DND-41 (cell line): Measurements from ENCODE around the gene MSL1.

ENCODE experiments used
- ATAC-seq: fragments of 200-7000 bp; cut with Tn5 transposase; 3 replicates; pipeline ENCODE4 v1.9.1; 2021; ENCODE audit warnings: low read depth; ENCODE audit not compliant: insufficient read depth
- DNase-seq: peaks from one replicate; pipeline ENCODE4 v3.0.0-alpha.2; 2020
- H2AFZ ChIP-seq: 2 replicates; pipeline ENCODE4 v1.6.0; 2012; ENCODE audit warnings: low read depth, low read length
- H3K27ac ChIP-seq: 2 replicates; pipeline ENCODE4 v1.5.1; 2012; ENCODE audit warnings: low read length, inconsistent platforms
- H3K27me3 ChIP-seq: fragments of 200-600 bp; sonication (generic); 2 replicates; pipeline ENCODE4 v1.6.0; 2012; ENCODE audit warnings: low read length, mild to moderate bottlenecking, inconsistent platforms; ENCODE audit not compliant: insufficient read depth, poor library complexity
- H3K36me3 ChIP-seq: 2 replicates; pipeline ENCODE4 v1.5.1; 2012; ENCODE audit warnings: low read length, inconsistent platforms; ENCODE audit not compliant: insufficient read depth
- H3K4me1 ChIP-seq: 2 replicates; pipeline ENCODE4 v1.5.1; 2012; ENCODE audit warnings: mild to moderate bottlenecking, low read length; ENCODE audit not compliant: insufficient read depth
- H3K4me2 ChIP-seq: 2 replicates; pipeline ENCODE4 v1.6.0; 2012; ENCODE audit warnings: mild to moderate bottlenecking, moderate library complexity, low read length, inconsistent platforms; ENCODE audit not compliant: insufficient read depth
- H3K4me3 ChIP-seq, 2 experiments: fragments of 200-600 bp in 1 of 2; shearing (Covaris generic) in 1 of 2; 2 replicates each; pipeline ENCODE4 v1.5.1; 2012 to 2016; ENCODE audit warnings: inconsistent platforms in 2 of 2, low read length in 2 of 2, mild to moderate bottlenecking in 2 of 2, low read depth in 1 of 2, moderate library complexity in 1 of 2
- H3K79me2 ChIP-seq: 2 replicates; pipeline ENCODE4 v1.6.0; 2012; ENCODE audit warnings: low read length, inconsistent platforms; ENCODE audit not compliant: insufficient read depth
- H3K9ac ChIP-seq: 2 replicates; pipeline ENCODE4 v1.6.0; 2012; ENCODE audit warnings: low read depth, mild to moderate bottlenecking, inconsistent platforms, low read length, moderate library complexity
- H3K9me3 ChIP-seq: 2 replicates; pipeline ENCODE4 v1.5.1; 2012; ENCODE audit warnings: low read length, moderate library complexity, mild to moderate bottlenecking, inconsistent platforms; ENCODE audit not compliant: insufficient read depth, severe bottlenecking
- H4K20me1 ChIP-seq: 2 replicates; pipeline ENCODE4 v1.6.0; 2012; ENCODE audit warnings: low read length; ENCODE audit not compliant: insufficient read depth
- EZH2 ChIP-seq: IDR thresholded peaks from 3 replicates; pipeline ENCODE4 v1.6.1; 2012; ENCODE audit warnings: borderline replicate concordance, low read depth, mild to moderate bottlenecking, moderate library complexity, low read length, inconsistent platforms; ENCODE audit not compliant: severe bottlenecking
- TF ChIP-seq, protein P1 (sequence below): IDR thresholded peaks from 2 replicates; pipeline ENCODE4 v1.5.1; 2012; ENCODE audit warnings: borderline replicate concordance, low read length, moderate library complexity, mild to moderate bottlenecking; ENCODE audit not compliant: poor library complexity, severe bottlenecking; ENCODE audit errors: extremely low read depth

Gene MSL1

DNA sequence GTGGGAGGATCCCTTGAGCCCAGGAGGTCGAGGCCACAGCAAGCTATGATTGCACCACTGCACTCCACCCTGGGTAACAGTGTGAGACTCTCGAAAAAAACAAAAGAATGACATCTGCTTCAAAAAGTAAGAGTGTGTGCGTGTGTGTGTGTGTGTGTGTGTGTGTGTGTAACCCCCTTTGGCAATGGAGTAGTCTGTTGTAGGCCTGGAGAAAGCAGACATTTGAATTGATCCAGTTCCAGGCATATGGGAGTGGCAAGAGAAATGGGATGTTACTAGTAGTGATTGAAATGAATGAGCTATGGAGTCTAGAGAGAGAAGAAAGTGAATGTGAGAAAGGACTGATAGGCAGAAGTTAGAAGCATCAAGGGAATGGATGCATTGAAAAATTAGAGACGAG, 28.5 kb downstream of the MSL1 start:
- H3K4me1 ChIP-seq, result 0 out of 2 replicates have a peak, but pooled peaks cover 7% of the 10 kb centered on the region
- H3K4me3 ChIP-seq, result no peak overlapping the region
- TF ChIP-seq EZH2, result no peak
- TF ChIP-seq, protein P1, sequence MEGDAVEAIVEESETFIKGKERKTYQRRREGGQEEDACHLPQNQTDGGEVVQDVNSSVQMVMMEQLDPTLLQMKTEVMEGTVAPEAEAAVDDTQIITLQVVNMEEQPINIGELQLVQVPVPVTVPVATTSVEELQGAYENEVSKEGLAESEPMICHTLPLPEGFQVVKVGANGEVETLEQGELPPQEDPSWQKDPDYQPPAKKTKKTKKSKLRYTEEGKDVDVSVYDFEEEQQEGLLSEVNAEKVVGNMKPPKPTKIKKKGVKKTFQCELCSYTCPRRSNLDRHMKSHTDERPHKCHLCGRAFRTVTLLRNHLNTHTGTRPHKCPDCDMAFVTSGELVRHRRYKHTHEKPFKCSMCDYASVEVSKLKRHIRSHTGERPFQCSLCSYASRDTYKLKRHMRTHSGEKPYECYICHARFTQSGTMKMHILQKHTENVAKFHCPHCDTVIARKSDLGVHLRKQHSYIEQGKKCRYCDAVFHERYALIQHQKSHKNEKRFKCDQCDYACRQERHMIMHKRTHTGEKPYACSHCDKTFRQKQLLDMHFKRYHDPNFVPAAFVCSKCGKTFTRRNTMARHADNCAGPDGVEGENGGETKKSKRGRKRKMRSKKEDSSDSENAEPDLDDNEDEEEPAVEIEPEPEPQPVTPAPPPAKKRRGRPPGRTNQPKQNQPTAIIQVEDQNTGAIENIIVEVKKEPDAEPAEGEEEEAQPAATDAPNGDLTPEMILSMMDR, result no peak
- H3K79me2 ChIP-seq, result peaks cover 95% of the 10 kb centered on the region
- H3K27ac ChIP-seq, result no peak overlapping the region
- H4K20me1 ChIP-seq, result peaks cover 8% of the 10 kb centered on the region; the same call in 1 of the 2 replicates
- H3K27me3 ChIP-seq, result no peaks in the 10 kb centered on the region
- no peaks in the 10 kb centered on the region for H3K9me3 ChIP-seq
- DNase-seq (no peak), ATAC-seq (no peak)
- no peak overlapping the region for H2AFZ ChIP-seq
- peaks cover 87% of the 10 kb centered on the region for H3K36me3 ChIP-seq
- no peak overlapping the region for H3K4me2 ChIP-seq
- no peak overlapping the region for H3K9ac ChIP-seq

DNA sequence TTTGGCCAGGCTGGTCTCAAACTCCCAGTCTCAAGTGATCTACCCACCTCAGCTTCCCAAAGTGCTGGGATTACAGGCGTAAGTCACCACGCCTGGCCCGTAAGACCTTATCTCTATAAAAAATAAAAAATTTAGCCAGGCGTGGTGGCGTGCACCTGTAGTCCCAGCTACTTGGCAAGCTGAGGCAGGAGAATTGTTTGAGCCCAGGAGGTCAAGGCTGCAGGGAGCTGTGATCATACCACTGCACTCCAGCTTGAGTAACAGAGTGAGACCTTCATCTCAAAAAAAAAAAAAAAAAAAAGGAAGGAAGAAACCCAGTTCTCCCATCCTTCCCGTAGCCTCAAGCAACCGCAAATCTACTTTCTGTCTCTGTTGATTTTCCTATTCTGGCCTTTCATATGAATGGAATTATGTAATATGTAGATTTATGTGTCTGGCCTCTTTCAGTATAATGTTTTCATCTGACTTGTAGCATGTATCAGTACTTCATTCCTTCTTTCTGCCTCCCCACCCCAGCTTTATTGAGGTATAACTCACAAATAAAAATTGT, 29.7 kb downstream of the MSL1 start:
- no peak for ATAC-seq
- Histone ChIP-seq H3K9ac (no peak overlapping the region), H3K4me1 (0 out of 2 replicates have a peak, but pooled peaks cover 7% of the 10 kb centered on the region), H2AFZ (no peak overlapping the region), H3K27me3 (no peaks in the 10 kb centered on the region), H3K36me3 (peaks cover 93% of the 10 kb centered on the region), H3K4me2 (no peak overlapping the region), H3K79me2 (peaks cover 95% of the 10 kb centered on the region), H3K4me3 (no peak overlapping the region), H4K20me1 (peaks cover 8% of the 10 kb centered on the region; the same call in 1 of the 2 replicates), H3K9me3 (no peaks in the 10 kb centered on the region), H3K27ac (no peak overlapping the region)
- TF ChIP-seq EZH2, result no peak
- TF ChIP-seq, protein P1, result no peak
- DNase-seq, result no peak

DNA sequence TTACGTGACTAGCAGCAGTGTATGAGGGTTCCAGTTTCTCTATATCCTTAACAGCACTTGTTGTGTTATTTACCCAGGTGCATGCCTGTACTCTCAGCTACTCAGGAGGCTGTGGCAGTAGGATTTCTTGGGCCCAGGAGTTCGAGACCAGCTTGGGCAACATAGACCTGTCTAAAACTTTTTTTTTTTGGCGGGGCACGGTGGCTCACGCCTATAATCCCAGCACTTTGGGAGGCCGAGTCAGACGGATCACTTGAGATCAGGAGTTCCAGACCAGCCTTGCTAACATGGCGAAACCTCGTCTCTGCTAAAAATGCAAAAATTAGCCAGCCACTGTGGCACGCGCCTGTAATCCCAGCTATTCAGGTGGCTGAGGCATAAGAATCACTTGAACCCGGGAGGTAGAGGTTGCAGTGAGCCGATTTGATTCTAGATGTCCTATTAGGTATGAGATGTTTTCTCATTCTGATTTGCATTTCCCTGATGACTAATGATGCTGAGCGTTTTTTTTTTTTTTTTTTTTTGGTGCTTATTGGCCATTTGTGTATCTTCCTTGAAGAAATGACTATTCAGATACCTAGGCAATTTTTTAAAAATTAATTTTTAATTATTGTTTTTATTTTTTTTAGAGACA, 31.9 kb downstream of the MSL1 start:
- H3K9ac ChIP-seq, result no peak overlapping the region
- no peak overlapping the region for H3K4me2 ChIP-seq
- no peak overlapping the region for H3K27ac ChIP-seq
- no peak overlapping the region for H3K4me3 ChIP-seq
- no peaks in the 10 kb centered on the region for H3K9me3 ChIP-seq
- TF ChIP-seq EZH2, result no peak
- TF ChIP-seq, protein P1, result no peak
- no peak overlapping the region for H2AFZ ChIP-seq
- peaks cover 94% of the 10 kb centered on the region for H3K79me2 ChIP-seq
- H3K36me3 ChIP-seq, result peaks cover 84% of the 10 kb centered on the region
- ATAC-seq (no peak), DNase-seq (no peak)
- H3K27me3 ChIP-seq, result no peaks in the 10 kb centered on the region
- peaks cover 10% of the 10 kb centered on the region; the same call in 1 of the 2 replicates for H4K20me1 ChIP-seq
- no peaks in the 10 kb centered on the region for H3K4me1 ChIP-seq
